GM19240 (cell line): ENCODE measurements around the gene CERT1.

Experiments
- DNase-seq: peaks from one replicate; pipeline ENCODE4 v3.0.0; 2011; ENCODE audit warnings: low spot score; ENCODE audit not compliant: insufficient read length

The CERT1 gene

DNA sequence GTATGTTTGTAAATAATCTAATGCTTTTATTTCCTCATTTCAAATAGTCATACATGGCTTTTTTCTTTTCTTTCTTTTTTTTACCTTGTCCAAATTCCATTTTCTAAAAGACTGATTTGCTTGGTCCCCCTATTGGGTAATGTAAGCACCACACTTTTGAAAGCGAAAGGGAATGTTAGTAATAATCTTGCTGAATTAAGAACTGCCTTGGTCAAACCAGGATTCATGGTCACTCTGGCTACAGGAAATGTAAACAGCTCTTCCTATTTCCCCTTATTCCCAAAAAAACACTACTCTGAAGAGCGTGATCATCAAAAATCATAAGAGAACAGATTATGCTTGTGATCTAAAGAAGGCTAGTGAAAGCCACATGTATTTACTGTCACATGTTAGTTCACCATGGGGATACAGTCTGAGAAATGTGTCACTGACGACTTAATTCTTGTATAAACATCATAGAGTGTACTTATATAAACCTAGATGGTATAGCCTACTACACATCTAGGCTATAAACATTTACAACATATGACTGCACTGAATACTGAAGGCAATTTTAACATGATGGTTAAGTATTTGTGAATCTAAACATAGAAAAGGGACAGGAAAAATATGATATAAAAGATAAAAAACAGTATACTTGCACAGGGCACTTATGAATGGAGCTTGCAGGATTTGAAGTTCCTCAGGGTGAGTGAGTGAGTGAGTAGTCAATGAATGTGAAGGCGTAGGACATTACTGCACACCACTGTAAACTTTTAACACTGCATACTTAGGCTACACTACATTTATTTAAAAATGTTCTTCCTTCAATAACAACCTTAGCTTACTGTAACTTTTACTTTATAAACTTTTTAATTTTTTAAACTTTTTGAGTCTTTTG, 99.1 kb downstream of the CERT1 start:
- no peak for DNase-seq

DNA sequence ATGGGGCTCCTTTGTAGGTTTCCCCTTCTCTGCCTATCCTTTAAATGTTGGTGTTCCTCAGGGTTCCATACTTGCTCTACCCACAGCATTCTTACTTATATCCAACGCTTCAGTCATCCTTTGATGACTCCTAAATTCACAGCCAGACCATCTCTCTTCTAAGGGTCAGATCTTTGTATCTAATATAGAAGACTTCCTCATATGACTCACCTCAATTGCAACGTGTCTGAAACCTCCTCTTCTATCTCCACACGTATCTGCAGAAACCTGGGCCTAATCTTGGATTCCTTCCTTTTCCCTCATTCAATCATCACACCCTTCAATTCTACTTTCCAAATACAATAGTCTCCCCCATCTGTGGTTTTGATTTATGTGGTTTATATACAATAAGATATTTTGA, 106.1 kb downstream of the CERT1 start:
- DNase-seq: no peak

DNA sequence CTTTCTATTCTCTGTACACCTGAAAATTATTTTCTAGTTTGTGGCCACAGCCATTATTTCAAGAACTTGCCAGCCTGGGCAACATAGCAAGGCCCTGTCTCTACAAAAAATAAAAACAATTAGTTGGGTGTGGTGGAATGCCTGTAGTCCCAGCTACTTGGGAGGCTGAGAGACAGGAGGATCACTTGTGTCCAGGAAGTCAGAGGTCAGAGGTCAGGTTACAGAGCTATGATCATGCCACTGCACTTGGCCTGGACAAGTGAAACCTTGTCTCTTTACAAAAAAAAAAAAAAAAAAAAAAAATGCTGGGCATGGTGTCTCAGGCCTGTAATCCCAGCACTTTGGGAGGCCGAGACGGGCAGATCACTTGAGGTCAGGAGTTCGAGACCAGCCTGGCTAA, 116.2 kb downstream of the CERT1 start:
- DNase-seq: no peak

DNA sequence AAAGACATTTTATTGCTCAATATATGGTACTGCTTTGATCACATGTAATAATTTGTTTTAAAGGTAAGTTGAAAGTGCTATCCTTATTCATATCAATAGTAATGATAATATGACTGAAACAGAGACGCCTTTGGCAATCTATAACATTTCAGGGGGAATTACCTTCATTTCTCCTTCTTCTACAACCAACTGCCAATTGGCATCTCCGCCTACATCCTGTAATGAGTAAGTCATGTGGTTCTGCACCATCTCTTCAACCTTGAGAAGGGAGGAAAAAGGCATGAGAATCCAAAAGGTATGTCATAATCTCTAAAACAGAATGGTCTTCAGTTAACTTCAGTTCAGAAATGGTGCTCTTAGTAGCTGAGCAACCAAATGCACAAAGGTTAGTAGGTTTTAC, 122.0 kb downstream of the CERT1 start:
- no peak for DNase-seq

DNA sequence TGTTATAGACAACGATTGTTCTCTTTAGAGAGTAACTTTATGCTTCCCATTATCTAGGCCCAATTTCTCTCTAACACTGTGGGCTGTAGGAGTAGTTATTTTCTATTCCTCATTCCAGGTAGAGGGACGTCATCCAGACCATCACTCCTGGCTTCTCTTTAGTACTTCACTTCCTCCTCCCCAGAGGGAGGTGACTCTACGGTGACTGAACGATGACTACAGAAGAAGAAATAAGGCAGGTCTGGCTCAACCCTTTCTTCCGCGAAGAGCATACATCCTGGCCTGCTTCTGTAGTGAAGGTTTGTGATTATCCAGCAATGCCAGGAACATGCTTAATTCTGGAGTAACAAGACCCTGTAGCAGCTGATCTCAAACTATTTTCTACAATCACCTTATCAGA, 123.6 kb downstream of the CERT1 start:
- DNase-seq: no peak

DNA sequence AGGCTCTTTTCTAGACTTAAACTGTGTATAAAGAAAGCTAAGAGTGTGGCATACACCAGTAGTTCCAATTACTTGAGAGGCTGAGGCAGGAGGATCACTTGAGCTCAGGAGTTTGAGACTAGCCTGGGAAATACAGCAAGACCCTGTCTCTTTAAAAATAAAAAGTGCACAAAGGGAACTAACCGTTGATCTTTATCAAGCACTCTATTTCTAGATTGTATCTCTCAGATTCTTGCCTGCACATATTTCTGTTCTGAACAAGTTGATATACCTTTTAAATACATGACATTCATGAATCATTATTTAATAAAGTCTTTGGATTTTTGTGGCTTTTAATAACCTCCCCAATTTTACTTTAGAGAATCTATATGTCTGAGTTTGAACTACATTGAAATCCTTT, 127.2 kb downstream of the CERT1 start:
- no peak for DNase-seq

DNA sequence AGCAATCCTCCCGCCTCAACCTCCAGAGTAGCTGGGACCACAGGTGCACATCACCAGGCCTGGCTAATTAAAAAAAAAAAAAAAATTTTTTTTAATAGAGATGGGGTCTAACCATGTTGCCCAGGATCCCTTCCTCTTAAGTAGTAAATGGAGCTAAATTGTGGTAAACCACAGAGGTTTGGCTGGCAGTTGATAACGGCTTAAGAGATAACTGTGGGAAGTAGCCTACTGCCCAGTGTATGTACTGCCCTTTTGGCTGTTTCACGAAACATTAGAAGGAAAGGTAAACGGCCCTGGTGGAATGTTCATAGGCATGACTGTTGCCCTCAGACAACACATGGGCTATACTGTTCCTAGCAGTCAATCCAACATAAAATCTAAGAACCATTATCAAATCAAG, 130.0 kb downstream of the CERT1 start:
- no peak for DNase-seq

DNA sequence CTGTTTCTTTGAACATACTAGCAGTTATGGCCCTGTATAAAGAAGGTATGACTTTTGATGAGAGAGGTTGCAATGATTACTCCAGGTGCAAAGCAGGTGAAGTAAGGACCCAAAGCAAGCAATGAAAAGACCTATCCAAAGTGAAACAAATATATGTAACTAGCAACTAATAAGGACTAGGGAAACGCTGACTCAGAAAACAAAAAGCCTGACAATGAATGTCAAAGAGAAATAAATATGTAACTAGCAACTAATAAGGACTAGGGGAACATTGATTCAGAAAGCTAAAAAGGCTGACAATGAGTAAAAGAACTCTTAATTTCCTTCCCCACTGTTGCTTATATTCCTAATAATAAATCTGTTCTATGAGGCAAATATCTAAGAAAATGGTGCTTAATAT, 131.3 kb downstream of the CERT1 start:
- no peak for DNase-seq

DNA sequence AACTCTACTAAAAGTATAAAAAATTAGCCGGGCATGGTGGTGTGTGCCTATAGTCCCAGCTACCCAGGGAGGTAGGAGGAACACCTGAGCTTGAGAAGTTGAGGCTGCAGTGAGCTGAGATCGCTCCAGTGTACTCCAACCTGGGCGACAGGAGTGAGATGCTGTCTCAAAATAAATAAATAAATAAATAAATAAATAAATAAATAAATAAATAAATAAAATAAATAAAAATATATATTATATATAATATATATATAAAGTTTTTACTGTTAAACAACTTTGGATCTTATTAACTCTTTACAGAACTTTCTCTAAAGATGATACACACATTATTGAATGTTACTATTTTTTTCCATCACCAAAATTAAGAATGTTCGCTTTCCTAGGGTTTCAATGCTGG, 136.0 kb downstream of the CERT1 start:
- no peak for DNase-seq

DNA sequence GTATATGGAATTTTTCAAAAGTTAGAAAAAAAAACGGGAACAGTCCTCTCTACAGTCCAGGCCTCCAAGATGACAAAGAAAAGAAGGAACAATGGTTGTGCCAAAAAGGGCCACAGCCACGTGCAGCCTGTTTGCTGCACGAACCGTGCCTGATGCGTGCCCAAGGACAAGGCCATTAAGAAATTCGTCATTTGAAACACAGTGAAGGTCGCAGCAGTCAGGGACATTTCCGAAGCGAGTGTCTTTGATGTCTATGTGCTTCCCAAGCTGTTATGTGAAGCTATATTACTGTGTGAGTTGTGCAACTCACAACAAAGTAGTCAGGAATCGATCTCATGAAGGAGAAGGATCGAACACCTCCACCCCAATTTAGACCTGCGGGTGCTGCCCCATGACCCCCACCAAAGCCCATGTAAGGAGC, 137.0 kb downstream of the CERT1 start:
- no peak for DNase-seq

DNA sequence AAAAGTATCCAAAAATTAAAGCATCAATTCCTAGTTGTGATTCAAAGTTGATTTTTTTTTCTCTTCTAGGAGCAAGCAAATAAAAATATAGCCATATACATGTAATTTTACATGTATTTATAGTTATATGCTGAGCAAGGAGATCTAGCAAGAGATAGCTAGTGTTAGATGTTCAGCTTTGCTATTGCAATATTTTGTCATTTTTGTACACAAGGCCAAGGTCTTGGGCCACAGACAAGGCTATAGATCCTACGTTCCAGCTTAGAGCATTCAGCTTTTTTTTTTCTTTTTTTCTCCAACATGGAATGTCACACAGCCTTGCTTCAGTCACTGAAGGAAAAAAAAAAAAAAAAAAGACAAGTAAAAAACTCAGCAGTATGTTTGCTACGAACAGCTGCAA, 137.6 kb downstream of the CERT1 start:
- DNase-seq: no peak

DNA sequence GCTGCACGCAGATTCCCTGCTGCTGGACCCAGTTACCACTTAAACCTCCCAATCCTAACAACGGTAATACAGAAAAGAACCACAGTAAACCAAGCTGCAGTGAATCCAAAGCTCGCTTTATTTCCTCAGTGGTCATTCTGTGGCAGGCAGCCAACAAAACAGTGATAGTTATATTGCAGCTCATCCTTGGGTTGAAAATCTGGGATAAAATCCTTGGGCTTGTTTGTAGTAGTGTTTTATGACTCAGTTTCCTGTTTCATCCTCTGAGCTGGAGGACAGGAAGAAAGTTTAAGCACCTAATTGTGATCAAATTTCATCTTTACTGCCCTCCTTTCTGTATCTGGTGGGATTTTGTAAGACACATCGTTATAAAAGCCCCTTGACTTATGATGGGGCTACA, 143.0 kb downstream of the CERT1 start:
- DNase-seq: no peak

DNA sequence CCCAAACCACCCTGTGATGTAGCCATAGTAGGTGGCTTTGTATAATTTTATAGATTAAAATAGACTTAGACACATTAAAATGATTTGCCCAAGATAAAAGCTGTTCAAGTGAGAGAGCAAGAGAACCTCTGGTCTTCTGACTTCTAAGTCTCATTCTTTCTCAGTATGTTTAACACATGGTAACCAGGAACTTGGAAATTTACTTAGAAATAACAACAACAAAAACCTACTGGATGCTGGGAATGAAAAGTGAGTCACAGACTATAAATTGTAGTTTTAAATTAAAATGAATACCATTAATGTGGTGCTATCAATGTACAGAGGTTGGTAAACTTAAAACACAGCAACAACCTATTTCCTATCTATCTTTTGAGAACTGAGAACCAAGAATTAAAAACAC, 144.0 kb downstream of the CERT1 start:
- DNase-seq: no peak

DNA sequence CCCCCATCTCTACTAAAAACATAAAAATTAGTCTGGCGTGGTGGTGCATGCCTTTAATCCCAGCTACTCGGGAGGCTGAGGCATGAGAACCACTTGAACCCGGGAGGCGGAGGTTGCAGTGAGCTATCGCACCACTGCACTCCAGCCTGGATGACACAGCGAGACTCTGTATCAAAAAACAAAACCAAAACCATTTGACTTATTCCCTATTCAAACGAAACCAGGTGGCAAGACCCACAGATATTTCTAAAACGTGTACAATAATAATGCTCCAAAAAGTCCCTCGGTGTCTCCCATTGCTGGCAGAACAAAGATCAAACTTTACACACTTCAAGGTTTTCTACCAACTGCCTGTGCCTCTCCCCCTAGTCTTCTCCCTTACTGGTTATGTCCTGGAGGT, 144.6 kb downstream of the CERT1 start:
- DNase-seq: peak; percentile 15

DNA sequence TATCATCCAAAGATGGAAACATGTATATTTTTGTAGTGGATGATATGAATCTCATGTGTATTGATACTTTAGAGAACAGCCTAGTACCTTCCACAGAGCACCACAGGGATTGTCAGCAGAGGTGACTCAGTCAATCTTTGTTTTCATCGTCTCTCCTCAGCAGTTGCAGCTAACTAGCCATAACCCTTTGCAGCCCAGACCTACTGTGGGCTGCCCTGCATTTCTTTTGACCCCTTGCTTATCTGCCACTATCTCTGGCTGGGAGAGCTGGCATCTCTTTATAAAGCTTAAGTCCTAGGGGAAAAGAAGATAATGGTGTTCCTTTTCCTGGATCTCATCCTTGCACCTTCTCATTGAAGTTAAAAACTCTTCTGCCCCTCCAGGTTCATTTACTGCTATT, 145.7 kb downstream of the CERT1 start:
- no peak for DNase-seq

DNA sequence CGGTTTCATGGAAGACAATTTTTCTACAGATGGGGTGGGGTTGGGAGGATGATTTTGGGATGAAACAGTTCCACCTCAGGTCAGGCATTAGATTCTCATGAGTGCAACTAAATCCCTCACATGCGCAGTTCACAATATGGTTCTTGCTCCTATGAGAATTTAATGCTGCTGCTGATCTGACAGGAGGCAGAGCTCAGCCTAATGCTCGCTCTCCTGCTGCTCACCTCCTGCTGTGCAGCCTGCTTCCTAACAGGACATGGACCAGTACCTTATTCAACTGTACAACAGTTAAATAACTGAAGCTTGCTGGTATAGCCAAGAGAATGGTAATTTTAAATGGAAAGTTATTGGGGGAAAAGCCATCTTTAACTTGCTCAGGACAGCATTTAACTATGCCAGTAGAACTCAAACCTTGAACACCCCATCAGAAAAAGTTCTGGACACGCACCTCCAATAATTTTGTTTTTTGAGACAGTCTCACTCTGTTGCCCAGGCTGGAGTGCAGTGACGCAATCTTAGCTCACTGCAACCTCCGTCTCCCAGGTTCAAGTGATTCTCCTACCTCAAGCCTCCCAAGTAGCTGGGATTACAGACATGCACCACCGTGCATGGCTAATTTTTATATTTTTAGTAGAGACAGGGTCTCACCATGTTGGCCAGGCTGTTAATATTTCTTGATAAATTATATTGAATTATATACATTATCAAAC, 146.7 kb downstream of the CERT1 start:
- DNase-seq: no peak

DNA sequence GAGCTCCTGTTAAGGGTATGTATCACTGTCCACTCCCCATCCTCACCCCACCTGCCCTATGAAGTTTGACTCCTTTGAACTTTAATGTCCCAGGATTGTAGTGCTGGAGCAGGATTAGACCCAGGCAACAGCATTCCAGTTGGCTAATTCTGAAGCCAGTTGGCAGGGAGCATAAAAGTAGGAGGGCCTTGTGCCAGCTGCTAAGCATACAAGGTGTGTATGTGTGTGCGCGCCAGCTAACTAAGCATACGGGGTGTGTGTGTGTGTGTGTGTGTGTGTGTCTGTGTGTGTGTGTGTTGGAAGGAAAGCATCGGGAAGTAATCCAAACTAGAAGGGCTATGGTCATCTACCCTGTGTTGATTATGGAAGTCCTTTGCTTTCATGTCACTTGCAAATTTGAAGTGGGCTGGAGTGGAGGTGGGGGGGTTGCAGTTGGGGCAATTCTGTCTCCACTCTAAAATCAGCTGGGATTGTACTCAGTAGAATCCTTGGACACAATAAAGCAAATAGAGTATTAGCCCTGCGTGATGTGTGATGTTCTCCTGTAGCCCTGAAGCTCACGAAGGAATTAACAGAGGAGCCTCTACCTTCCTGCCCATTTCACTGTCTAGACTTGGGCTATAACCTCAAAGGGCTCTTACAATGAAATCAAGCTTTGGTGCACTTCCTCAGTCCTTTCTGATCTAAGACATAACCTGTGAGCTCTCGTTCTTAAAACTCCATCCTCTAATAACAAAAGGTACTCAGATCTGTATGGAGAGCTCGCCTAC, 147.5 kb downstream of the CERT1 start:
- DNase-seq: no peak

DNA sequence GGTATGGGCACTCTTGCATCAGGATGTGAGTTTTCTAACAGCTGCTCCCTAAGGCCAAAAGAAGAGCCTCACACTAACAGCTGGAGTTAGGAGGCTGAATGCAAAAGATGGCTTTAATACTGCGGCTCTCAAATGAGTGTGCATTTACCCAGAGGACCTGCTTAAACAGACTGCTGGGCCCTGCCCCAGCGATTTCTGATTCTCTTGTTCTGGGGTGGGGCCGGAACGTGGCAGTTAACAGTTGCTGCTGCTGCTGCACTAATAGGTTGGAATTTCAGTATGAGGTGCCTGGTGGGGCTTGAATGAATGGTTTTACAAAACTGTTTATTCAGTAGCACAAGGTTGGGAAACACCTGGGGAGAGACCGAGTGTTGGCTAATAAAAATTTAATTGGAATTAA, 148.3 kb downstream of the CERT1 start:
- no peak for DNase-seq

DNA sequence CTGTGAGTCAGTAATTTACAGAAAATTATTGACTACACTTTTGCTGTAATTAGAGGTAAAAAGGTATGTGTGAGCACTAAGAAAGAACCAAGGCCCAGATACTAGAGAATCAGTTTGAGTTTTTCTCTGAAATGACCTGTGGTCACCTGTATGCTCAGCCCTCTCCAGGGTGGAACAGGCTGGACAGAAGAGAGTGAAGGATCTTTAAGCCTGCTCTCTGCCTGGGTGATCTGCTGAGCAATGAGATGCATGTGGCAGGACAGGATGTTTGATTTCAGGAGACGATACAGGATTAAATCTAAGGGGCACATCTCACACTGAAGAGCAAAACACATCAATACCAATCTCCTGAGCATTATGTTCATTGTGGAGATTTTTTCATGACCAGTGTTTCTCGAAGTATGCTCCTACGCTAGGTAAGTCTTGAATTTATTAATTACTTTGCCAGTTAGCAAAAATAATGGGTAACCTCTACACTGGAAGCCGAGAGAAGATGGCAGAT, 148.9 kb downstream of the CERT1 start:
- DNase-seq: no peak

DNA sequence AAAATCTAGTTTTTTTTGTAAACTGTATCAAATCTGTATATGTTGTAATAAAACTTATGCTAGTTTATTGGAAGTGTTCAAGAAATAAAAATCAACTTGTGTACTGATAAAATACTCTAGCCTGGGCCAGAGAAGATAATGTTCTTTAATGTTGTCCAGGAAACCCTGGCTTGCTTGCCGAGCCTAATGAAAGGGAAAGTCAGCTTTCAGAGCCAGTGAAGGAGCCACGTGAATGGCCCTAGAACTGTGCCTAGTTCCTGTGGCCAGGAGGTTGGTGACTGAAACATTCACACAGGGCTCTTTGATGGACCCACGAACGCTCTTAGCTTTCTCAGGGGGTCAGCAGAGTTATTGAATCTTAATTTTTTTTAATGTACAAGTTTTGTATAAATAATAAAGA, 150.1 kb downstream of the CERT1 start:
- no peak for DNase-seq

DNA sequence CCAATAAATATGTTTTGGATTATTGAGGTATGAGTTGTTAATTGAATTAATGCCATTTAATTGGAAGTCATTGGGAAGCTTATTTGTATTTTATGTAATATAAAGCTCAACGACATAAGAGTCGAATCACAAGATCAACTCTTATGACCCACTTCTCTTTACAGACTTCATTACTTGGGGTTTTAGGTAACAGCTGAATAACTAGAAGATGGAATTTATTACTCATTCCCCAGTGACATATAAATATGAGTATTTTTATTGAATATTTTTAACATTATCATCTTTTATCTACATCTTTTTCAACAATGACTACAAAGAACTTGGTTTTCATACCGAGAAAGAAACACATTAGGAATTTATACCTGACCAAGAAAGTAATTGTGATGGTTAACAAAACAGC, 153.3 kb downstream of the CERT1 start:
- no peak for DNase-seq

DNA sequence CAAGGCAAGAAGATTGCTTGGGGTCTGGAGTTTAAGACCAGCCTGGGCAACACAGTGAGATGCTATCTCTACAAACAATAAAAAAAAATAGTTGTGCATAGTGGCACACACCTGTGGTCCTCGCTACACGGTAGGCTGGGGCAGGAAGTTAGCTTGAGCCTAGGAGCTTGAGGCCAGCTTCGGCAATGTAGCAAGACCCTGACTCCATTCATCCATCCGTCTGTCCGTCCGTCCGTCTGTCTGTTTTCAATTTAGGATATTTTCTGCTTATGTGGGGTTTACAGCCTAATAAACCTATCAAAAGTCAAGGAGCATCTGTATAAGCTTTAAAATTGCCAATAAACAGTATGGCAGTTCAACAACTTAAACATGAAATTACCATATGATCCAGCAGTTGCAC, 154.7 kb downstream of the CERT1 start:
- DNase-seq: no peak
